Peyer's patch (tissue), 4 donors: ENCODE results near the gene GUCY2F.

Source experiments
- CTCF ChIP-seq, 6 experiments: fragments of 450-650 bp in 4 of 6; fragments of 200-600 bp in 2 of 6; sonication (generic) in 1 of 6; IDR thresholded peaks; one replicate each; pipeline ENCODE4 v1.5.1; 2017 to 2019; ENCODE audit warnings: antibody characterized with exemption in 6 of 6, mild to moderate bottlenecking in 3 of 6, moderate library complexity in 1 of 6
- POLR2A ChIP-seq, 2 donors: fragments of 450-650 bp; IDR thresholded peaks; one replicate each; pipeline ENCODE4 v1.5.1; 2017; ENCODE audit warnings: antibody characterized with exemption in 2 of 2, mild to moderate bottlenecking in 2 of 2, moderate library complexity in 2 of 2

GRCh38 chrX:109346491-109346890 is 135.4 kb downstream of the GUCY2F start:
- TF ChIP-seq CTCF (IDR thresholded peaks at IDR 0.05) (no peak), POLR2A (IDR thresholded peaks at IDR 0.05) (no peak)
